ENCODE data around the gene NDST3. TPM values are rescaled to one million over a fixed set of nuclear protein-coding genes. Genes with fewer than 3 reads are reported as not detected.

Gene NDST3
- total and polyA plus RNA-seq, 4 donors = 0.36 to 2.8 (median 1.4) TPM

DNA sequence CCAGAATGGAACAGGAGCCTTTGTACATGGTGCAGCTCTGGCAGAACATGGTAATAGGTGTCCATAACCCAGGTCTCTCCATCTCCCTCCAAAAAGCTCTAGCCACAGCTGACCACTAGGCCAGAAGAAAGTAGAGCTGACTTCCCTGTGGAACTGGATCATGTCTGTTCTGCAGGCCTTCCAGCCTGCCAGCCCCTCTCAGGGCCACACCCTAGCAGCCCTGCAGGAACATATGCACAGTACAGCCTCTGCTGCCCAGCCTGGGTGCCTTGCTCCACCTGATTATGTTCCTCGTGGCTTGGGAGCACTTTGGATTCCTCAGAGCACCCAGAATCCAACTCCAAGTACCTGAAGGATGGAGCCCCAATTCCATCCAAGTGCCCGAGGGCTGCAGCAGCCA, 12.0 kb downstream of the NDST3 start:
- TF ChIP-seq, protein P1, sequence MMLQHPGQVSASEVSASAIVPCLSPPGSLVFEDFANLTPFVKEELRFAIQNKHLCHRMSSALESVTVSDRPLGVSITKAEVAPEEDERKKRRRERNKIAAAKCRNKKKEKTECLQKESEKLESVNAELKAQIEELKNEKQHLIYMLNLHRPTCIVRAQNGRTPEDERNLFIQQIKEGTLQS (IDR thresholded peaks at IDR 0.05) = no peak
- TF ChIP-seq HNF4G (IDR thresholded peaks at IDR 0.05) (no peak), FOXA2 (IDR thresholded peaks at IDR 0.05) (no peak), RXRA (IDR thresholded peaks at IDR 0.05) (no peak), YY1 (IDR thresholded peaks at IDR 0.05) (no peak), HNF4A (conservative IDR thresholded peaks at IDR 0.05) (no peak), TAF1 (conservative IDR thresholded peaks at IDR 0.05) (no peak), NR2F2 (IDR thresholded peaks at IDR 0.05) (no peak)
- TF ChIP-seq, protein P2, sequence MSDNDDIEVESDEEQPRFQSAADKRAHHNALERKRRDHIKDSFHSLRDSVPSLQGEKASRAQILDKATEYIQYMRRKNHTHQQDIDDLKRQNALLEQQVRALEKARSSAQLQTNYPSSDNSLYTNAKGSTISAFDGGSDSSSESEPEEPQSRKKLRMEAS (IDR thresholded peaks at IDR 0.05) = no peak
- TF ChIP-seq, protein P3, sequence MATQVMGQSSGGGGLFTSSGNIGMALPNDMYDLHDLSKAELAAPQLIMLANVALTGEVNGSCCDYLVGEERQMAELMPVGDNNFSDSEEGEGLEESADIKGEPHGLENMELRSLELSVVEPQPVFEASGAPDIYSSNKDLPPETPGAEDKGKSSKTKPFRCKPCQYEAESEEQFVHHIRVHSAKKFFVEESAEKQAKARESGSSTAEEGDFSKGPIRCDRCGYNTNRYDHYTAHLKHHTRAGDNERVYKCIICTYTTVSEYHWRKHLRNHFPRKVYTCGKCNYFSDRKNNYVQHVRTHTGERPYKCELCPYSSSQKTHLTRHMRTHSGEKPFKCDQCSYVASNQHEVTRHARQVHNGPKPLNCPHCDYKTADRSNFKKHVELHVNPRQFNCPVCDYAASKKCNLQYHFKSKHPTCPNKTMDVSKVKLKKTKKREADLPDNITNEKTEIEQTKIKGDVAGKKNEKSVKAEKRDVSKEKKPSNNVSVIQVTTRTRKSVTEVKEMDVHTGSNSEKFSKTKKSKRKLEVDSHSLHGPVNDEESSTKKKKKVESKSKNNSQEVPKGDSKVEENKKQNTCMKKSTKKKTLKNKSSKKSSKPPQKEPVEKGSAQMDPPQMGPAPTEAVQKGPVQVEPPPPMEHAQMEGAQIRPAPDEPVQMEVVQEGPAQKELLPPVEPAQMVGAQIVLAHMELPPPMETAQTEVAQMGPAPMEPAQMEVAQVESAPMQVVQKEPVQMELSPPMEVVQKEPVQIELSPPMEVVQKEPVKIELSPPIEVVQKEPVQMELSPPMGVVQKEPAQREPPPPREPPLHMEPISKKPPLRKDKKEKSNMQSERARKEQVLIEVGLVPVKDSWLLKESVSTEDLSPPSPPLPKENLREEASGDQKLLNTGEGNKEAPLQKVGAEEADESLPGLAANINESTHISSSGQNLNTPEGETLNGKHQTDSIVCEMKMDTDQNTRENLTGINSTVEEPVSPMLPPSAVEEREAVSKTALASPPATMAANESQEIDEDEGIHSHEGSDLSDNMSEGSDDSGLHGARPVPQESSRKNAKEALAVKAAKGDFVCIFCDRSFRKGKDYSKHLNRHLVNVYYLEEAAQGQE (IDR thresholded peaks at IDR 0.05) = no peak
- Histone ChIP-seq H3K4me1 (ENCODE audit: control insufficient read depth in 4 of 4, insufficient read depth in 4 of 4, low read length in 3 of 4) (no peaks in the 10 kb centered on the region), H3K9me3 (ENCODE audit: control insufficient read depth in 4 of 4, low read length in 3 of 4) (peaks cover 0 to 3% (median 0%) of the 10 kb centered on the region in 4 donors), H3K27me3 (ENCODE audit: control insufficient read depth in 4 of 4, insufficient read depth in 4 of 4, low read length in 3 of 4) (no peaks in the 10 kb centered on the region), H3K4me3 (ENCODE audit: low read depth in 1 of 3, low read length in 3 of 3) (no peak overlapping the region), H3K27ac (ENCODE audit: low read depth in 1 of 2, low read length in 2 of 2) (no peak overlapping the region), H3K9ac (ENCODE audit: low read depth in 1 of 2, low read length in 2 of 2) (no peak overlapping the region), H3K36me3 (ENCODE audit: control insufficient read depth in 4 of 4, insufficient read depth in 3 of 4, low read depth in 1 of 4, low read length in 3 of 4) (peaks cover 0 to 2% (median under 1%) of the 10 kb centered on the region in 4 donors)
- WGBS = 65% methylated on average over 2 of the region's 2 CpGs
- no peak for DNase-seq (ENCODE audit: low spot score)

DNA sequence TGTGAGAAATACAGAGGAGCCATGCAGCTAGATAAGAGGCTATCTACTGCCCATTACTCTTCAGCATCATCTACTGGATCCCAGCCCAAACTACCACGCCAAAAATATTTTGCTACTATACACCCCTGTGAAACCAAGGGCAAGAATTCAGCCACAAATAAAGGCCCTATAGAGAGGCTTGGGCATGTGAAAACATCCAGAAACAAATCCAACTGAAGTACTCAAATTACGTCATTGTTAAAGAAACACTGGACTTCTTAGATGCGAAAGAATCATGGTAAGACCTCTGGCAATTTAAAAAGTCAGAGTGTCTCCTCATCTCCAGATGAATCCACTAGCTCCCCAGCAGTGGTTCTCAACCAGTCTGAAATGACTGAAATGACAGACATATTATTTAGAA, 12.8 kb downstream of the NDST3 start:
- peaks cover 0 to 3% (median 0%) of the 10 kb centered on the region in 4 donors for H3K9me3 ChIP-seq (ENCODE audit: control insufficient read depth in 4 of 4, low read length in 3 of 4)
- H3K4me3 ChIP-seq (ENCODE audit: low read depth in 1 of 3, low read length in 3 of 3) = no peak overlapping the region
- DNase-seq (ENCODE audit: low spot score) = no peak
- TF ChIP-seq RXRA (IDR thresholded peaks at IDR 0.05) = no peak
- no peak for TF ChIP-seq HNF4G (IDR thresholded peaks at IDR 0.05)
- TF ChIP-seq YY1 (IDR thresholded peaks at IDR 0.05) = no peak
- no peak for TF ChIP-seq TAF1 (conservative IDR thresholded peaks at IDR 0.05)
- TF ChIP-seq, protein P1 (IDR thresholded peaks at IDR 0.05) = no peak
- TF ChIP-seq, protein P4, sequence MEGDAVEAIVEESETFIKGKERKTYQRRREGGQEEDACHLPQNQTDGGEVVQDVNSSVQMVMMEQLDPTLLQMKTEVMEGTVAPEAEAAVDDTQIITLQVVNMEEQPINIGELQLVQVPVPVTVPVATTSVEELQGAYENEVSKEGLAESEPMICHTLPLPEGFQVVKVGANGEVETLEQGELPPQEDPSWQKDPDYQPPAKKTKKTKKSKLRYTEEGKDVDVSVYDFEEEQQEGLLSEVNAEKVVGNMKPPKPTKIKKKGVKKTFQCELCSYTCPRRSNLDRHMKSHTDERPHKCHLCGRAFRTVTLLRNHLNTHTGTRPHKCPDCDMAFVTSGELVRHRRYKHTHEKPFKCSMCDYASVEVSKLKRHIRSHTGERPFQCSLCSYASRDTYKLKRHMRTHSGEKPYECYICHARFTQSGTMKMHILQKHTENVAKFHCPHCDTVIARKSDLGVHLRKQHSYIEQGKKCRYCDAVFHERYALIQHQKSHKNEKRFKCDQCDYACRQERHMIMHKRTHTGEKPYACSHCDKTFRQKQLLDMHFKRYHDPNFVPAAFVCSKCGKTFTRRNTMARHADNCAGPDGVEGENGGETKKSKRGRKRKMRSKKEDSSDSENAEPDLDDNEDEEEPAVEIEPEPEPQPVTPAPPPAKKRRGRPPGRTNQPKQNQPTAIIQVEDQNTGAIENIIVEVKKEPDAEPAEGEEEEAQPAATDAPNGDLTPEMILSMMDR (IDR thresholded peaks at IDR 0.05; ENCODE audit: low read depth, low read length, missing input control) = no peak
- no peak for TF ChIP-seq GABPA (IDR thresholded peaks at IDR 0.05 in 1 of 2, conservative IDR thresholded peaks at IDR 0.05 in 1 of 2)
- no peak for TF ChIP-seq NR2F2 (IDR thresholded peaks at IDR 0.05)
- no peak for TF ChIP-seq RAD21 (IDR thresholded peaks at IDR 0.05)
- H3K27ac ChIP-seq (ENCODE audit: low read depth in 1 of 2, low read length in 2 of 2) = no peak overlapping the region
- H3K27me3 ChIP-seq (ENCODE audit: control insufficient read depth in 4 of 4, insufficient read depth in 4 of 4, low read length in 3 of 4) = no peaks in the 10 kb centered on the region
- WGBS = 96% methylated on average over 3 of the region's 3 CpGs
- no peaks in the 10 kb centered on the region for H3K4me1 ChIP-seq (ENCODE audit: control insufficient read depth in 4 of 4, insufficient read depth in 4 of 4, low read length in 3 of 4)
- no peak overlapping the region for H3K9ac ChIP-seq (ENCODE audit: low read depth in 1 of 2, low read length in 2 of 2)
- H3K36me3 ChIP-seq (ENCODE audit: control insufficient read depth in 4 of 4, insufficient read depth in 3 of 4, low read depth in 1 of 4, low read length in 3 of 4) = peaks cover 0 to 2% (median under 1%) of the 10 kb centered on the region in 4 donors

Measured in liver (tissue), 9 donors.